IMR-90 (cell line): ENCODE measurements around the gene DLG5.

Source experiments
- POLR2A ChIP-seq: IDR thresholded peaks from 2 replicates; pipeline ENCODE4 v1.6.1; 2012; ENCODE audit warnings: mild to moderate bottlenecking, low read depth, low read length
- RAD21 ChIP-seq: IDR thresholded peaks from 2 replicates; pipeline ENCODE4 v1.6.1; 2012; ENCODE audit warnings: low read length, improper control_type of control experiment
- RFX5 ChIP-seq: IDR thresholded peaks from 2 replicates; pipeline ENCODE4 v1.8.0; 2012; ENCODE audit warnings: low read depth, mild to moderate bottlenecking, low read length, moderate library complexity
- TF ChIP-seq, protein P1 (sequence below): conservative IDR thresholded peaks from 2 replicates; pipeline ENCODE4 v1.5.1; 2012; ENCODE audit warnings: mild to moderate bottlenecking, low read depth, low read length, improper control_type of control experiment

DNA sequence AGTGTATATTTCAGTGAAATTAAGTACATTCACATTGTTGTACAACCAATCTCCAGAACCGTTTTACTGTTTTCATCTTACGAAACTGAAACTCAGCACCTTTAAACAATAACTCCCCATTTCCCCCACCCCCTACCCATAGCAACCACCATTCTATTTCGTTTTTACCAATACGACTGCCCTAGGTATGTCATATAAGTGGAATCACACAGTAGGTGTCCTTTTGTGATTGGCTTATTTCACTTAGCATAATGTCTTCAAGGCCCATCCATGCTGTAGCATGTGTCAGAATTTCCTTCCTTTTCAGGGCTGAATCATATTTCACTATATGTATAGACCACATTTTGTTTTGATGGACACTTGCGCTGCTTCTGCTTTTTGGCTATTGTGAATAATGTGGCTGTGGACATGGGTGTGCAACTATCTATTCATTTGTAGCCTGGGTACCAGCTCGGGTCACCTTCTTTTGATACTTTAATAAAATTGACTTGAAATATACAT, 34.3 kb upstream of the DLG5 start:
- TF ChIP-seq POLR2A (no peak), RAD21 (no peak), RFX5 (no peak)
- TF ChIP-seq, protein P1, sequence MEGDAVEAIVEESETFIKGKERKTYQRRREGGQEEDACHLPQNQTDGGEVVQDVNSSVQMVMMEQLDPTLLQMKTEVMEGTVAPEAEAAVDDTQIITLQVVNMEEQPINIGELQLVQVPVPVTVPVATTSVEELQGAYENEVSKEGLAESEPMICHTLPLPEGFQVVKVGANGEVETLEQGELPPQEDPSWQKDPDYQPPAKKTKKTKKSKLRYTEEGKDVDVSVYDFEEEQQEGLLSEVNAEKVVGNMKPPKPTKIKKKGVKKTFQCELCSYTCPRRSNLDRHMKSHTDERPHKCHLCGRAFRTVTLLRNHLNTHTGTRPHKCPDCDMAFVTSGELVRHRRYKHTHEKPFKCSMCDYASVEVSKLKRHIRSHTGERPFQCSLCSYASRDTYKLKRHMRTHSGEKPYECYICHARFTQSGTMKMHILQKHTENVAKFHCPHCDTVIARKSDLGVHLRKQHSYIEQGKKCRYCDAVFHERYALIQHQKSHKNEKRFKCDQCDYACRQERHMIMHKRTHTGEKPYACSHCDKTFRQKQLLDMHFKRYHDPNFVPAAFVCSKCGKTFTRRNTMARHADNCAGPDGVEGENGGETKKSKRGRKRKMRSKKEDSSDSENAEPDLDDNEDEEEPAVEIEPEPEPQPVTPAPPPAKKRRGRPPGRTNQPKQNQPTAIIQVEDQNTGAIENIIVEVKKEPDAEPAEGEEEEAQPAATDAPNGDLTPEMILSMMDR = no peak
